ENCODE data around the gene SHISA8.

The SHISA8 gene

GRCh38 chr22:41875531-41876270 lies 39.2 kb downstream of the SHISA8 start:
- no peak for TF ChIP-seq REST (IDR thresholded peaks at IDR 0.05; ENCODE audit: insufficient read depth in 1 of 2, low read depth in 2 of 2, low read length in 2 of 2)
- TF ChIP-seq POLR2AphosphoS5 (IDR thresholded peaks at IDR 0.05; ENCODE audit: low read depth, low read length), result no peak
- no peak for TF ChIP-seq TAF1 (IDR thresholded peaks at IDR 0.05; ENCODE audit: borderline replicate concordance, insufficient read depth, low read length)
- no peak for TF ChIP-seq SIN3A (IDR thresholded peaks at IDR 0.05; ENCODE audit: borderline replicate concordance, insufficient read depth, low read length)
- TF ChIP-seq FOXP2 (optimal IDR thresholded peaks at IDR 0.05; ENCODE audit: borderline replicate concordance, extremely low read depth, extremely low read length, insufficient read depth), result no peak

- TF ChIP-seq TAF1 (IDR thresholded peaks at IDR 0.05; ENCODE audit: borderline replicate concordance, insufficient read depth, low read length) (no peak), REST (IDR thresholded peaks at IDR 0.05; ENCODE audit: insufficient read depth in 1 of 2, low read depth in 2 of 2, low read length in 2 of 2) (no peak), SIN3A (IDR thresholded peaks at IDR 0.05; ENCODE audit: borderline replicate concordance, insufficient read depth, low read length) (no peak), POLR2AphosphoS5 (IDR thresholded peaks at IDR 0.05; ENCODE audit: low read depth, low read length) (no peak)
Observed at GRCh38 chr22:41874090-41874489, 40.8 kb downstream of the SHISA8 start.

- TF ChIP-seq REST (IDR thresholded peaks at IDR 0.05; ENCODE audit: insufficient read depth in 1 of 2, low read depth in 2 of 2, low read length in 2 of 2), result no peak
Observed at GRCh38 chr22:41873391-41873790, 41.5 kb downstream of the SHISA8 start.

- TF ChIP-seq FOXP2 (optimal IDR thresholded peaks at IDR 0.05; ENCODE audit: borderline replicate concordance, extremely low read depth, extremely low read length, insufficient read depth), result no peak
- no peak for TF ChIP-seq REST (IDR thresholded peaks at IDR 0.05; ENCODE audit: insufficient read depth in 1 of 2, low read depth in 2 of 2, low read length in 2 of 2)
- no peak for TF ChIP-seq POLR2AphosphoS5 (IDR thresholded peaks at IDR 0.05; ENCODE audit: low read depth, low read length)
- TF ChIP-seq SIN3A (IDR thresholded peaks at IDR 0.05; ENCODE audit: borderline replicate concordance, insufficient read depth, low read length), result no peak
- TF ChIP-seq TAF1 (IDR thresholded peaks at IDR 0.05; ENCODE audit: borderline replicate concordance, insufficient read depth, low read length), result no peak
Observed at GRCh38 chr22:41870786-41871185, 44.1 kb downstream of the SHISA8 start.

- TF ChIP-seq POLR2AphosphoS5 (IDR thresholded peaks at IDR 0.05; ENCODE audit: low read depth, low read length) (no peak), TAF1 (IDR thresholded peaks at IDR 0.05; ENCODE audit: borderline replicate concordance, insufficient read depth, low read length) (no peak), REST (IDR thresholded peaks at IDR 0.05; ENCODE audit: insufficient read depth in 1 of 2, low read depth in 2 of 2, low read length in 2 of 2) (no peak), SIN3A (IDR thresholded peaks at IDR 0.05; ENCODE audit: borderline replicate concordance, insufficient read depth, low read length) (no peak), FOXP2 (optimal IDR thresholded peaks at IDR 0.05; ENCODE audit: borderline replicate concordance, extremely low read depth, extremely low read length, insufficient read depth) (no peak)
Observed at GRCh38 chr22:41868556-41868955, 46.3 kb downstream of the SHISA8 start.

Measured in PFSK-1 (cell line).